Measurements from ENCODE around the gene ZNF566. TPM values are rescaled to one million over a fixed set of nuclear protein-coding genes. Genes with fewer than 3 reads are reported as not detected.

The ZNF566 gene
- total and polyA plus RNA-seq, 2 of the 13 experiments (the other 11 are each of a cell fraction or from before 2014, with no cell fraction given), result 4.8 to 13.7 TPM

GRCh38 chr19:36418287-36419001, 70.9 kb downstream of the ZNF566 start, which contains the start of gene ZFP82 (continued):
- TF ChIP-seq, protein P1, sequence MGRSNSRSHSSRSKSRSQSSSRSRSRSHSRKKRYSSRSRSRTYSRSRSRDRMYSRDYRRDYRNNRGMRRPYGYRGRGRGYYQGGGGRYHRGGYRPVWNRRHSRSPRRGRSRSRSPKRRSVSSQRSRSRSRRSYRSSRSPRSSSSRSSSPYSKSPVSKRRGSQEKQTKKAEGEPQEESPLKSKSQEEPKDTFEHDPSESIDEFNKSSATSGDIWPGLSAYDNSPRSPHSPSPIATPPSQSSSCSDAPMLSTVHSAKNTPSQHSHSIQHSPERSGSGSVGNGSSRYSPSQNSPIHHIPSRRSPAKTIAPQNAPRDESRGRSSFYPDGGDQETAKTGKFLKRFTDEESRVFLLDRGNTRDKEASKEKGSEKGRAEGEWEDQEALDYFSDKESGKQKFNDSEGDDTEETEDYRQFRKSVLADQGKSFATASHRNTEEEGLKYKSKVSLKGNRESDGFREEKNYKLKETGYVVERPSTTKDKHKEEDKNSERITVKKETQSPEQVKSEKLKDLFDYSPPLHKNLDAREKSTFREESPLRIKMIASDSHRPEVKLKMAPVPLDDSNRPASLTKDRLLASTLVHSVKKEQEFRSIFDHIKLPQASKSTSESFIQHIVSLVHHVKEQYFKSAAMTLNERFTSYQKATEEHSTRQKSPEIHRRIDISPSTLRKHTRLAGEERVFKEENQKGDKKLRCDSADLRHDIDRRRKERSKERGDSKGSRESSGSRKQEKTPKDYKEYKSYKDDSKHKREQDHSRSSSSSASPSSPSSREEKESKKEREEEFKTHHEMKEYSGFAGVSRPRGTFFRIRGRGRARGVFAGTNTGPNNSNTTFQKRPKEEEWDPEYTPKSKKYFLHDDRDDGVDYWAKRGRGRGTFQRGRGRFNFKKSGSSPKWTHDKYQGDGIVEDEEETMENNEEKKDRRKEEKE (IDR thresholded peaks at IDR 0.05), result no peak
- TF ChIP-seq ZSCAN12 (CRISPR knock-in tag; IDR thresholded peaks at IDR 0.05), result no peak
- no peak for TF ChIP-seq ATF7 (IDR thresholded peaks at IDR 0.05)
- no peak for TF ChIP-seq ATF7 (CRISPR knock-in tag; IDR thresholded peaks at IDR 0.05)
- no peak for TF ChIP-seq HNF4G (IDR thresholded peaks at IDR 0.05; ENCODE audit: borderline replicate concordance, low read depth, low read length)
- no peak for TF ChIP-seq HNF4G (CRISPR knock-in tag; IDR thresholded peaks at IDR 0.05; ENCODE audit: borderline replicate concordance, low read depth)
- TF ChIP-seq REPIN1 (CRISPR knock-in tag; IDR thresholded peaks at IDR 0.05; ENCODE audit: borderline replicate concordance, low read depth), result no peak
- TF ChIP-seq DNMT1 (CRISPR knock-in tag; IDR thresholded peaks at IDR 0.05), result no peak
- no peak for TF ChIP-seq DDIT3 (CRISPR knock-in tag; IDR thresholded peaks at IDR 0.05)
- no peak for TF ChIP-seq THYN1 (CRISPR knock-in tag; IDR thresholded peaks at IDR 0.05; ENCODE audit: borderline replicate concordance, low read depth)
- TF ChIP-seq ZNF326 (CRISPR knock-in tag; IDR thresholded peaks at IDR 0.05; ENCODE audit: borderline replicate concordance), result no peak
- no peak for TF ChIP-seq PHB2 (IDR thresholded peaks at IDR 0.05; ENCODE audit: partially characterized antibody)
- no peak for TF ChIP-seq JARID2 (CRISPR knock-in tag; IDR thresholded peaks at IDR 0.05; ENCODE audit: insufficient replicate concordance)
- peak; percentile 21; the same call in 1 of the 2 replicates for TF ChIP-seq RXRB (CRISPR knock-in tag; IDR thresholded peaks at IDR 0.05; ENCODE audit: borderline replicate concordance)
- TF ChIP-seq KLF13 (CRISPR knock-in tag; IDR thresholded peaks at IDR 0.05), result no peak
- TF ChIP-seq KDM1A (CRISPR knock-in tag; IDR thresholded peaks at IDR 0.05), result no peak
- no peak for TF ChIP-seq ZNF335 (CRISPR knock-in tag; IDR thresholded peaks at IDR 0.05)
- no peak for TF ChIP-seq BRD4 (CRISPR knock-in tag; IDR thresholded peaks at IDR 0.05)
- no peak for TF ChIP-seq TARDBP (CRISPR knock-in tag; IDR thresholded peaks at IDR 0.05)
- no peak for TF ChIP-seq CREM (IDR thresholded peaks at IDR 0.05)
- no peak for TF ChIP-seq CREM (CRISPR knock-in tag; IDR thresholded peaks at IDR 0.05)
- TF ChIP-seq SRSF4 (IDR thresholded peaks at IDR 0.05; ENCODE audit: low read depth, low read length, poor library complexity, severe bottlenecking), result no peak
- TF ChIP-seq ZNF282 (IDR thresholded peaks at IDR 0.05; ENCODE audit: partially characterized antibody), result no peak
- no peak for TF ChIP-seq RFX1 (IDR thresholded peaks at IDR 0.05)
- TF ChIP-seq ZNF563 (CRISPR knock-in tag; IDR thresholded peaks at IDR 0.05), result peak; percentile 45
- 0 out of 2 replicates have a peak, but pooled peaks have one; percentile 25 for TF ChIP-seq GATA4 (IDR thresholded peaks at IDR 0.05; ENCODE audit: borderline replicate concordance, low read depth)
- peak; percentile 37; the same call in 1 of the 2 replicates for TF ChIP-seq SIN3A (IDR thresholded peaks at IDR 0.05; ENCODE audit: borderline replicate concordance, low read depth, low read length)
- peak; percentile 41; the same call in 1 of the 2 replicates for TF ChIP-seq MYC (CRISPR knock-in tag; IDR thresholded peaks at IDR 0.05; ENCODE audit: borderline replicate concordance)
- peak; percentile 78 for TF ChIP-seq ZMYM4 (CRISPR knock-in tag; IDR thresholded peaks at IDR 0.05)
